ENCODE data around the gene GAD2. TPM values are rescaled to one million over a fixed set of nuclear protein-coding genes. Genes with fewer than 3 reads are reported as not detected.

GAD2 gene
- not detected for polyA plus RNA-seq (2013, experiment 1 of 2; ENCODE audit: insufficient read length)
- polyA plus RNA-seq (2013, experiment 2 of 2; ENCODE audit: insufficient read length) = not detected

DNA sequence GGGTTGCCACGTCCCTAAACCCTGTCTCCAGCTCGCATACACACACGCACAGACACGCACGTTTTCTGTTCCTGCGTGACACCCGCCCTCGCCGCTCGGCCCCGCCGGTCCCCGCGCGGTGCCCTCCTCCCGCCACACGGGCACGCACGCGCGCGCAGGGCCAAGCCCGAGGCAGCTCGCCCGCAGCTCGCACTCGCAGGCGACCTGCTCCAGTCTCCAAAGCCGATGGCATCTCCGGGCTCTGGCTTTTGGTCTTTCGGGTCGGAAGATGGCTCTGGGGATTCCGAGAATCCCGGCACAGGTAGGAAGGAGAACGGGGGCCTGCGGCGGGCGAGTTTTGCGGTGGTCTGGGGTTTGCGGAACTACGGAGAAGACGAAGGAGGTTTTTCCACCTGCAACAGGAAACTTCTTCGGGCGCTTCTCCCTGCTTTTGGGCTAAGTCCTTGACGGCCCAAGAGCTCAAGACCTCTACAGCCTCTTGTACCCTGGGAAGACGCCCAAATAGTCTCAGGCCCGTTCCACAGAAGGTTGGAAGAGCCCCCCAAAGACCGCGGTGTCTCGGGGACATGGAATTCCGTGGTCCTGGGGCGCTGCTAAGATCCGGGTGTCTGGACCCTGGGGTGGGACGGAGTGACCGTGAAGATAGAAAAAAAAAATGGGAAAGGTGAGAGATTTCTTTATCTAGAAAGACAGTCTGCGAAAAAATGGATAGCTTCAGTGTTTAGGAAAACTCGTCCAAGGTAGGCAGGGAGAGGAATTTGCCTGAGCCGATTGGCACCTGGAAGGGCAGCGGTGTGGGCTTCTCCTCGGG lies at the start of gene GAD2:
Gene GAD2, plus strand, starts transcription at position 190 of the 811 bp plus-strand sequence. Its CDS starts 36 bp downstream, at position 226.
- no peak for DNase-seq

DNA sequence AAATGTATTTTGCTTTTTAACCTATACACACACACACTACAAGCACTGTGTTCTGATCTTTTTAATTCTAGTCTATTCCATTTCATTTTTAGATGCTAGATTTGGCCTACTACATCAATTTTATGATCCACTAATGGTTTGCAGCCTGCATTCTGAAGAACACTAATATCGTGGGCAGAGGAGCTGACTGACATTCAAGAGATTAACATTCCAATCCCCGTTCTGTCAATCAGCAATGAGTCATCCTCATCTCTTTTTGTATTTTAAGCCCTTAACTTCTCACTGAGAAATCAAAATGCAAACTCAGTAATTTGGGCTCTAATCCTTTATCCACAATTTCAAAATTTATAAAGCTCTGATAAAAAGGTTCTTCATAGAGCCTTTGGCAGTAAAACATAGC lies 47.1 kb upstream of the GAD2 start:
- DNase-seq = no peak

GRCh38 chr10:26172131-26172530 lies 44.4 kb upstream of the GAD2 start:
- DNase-seq = no peak

DNA sequence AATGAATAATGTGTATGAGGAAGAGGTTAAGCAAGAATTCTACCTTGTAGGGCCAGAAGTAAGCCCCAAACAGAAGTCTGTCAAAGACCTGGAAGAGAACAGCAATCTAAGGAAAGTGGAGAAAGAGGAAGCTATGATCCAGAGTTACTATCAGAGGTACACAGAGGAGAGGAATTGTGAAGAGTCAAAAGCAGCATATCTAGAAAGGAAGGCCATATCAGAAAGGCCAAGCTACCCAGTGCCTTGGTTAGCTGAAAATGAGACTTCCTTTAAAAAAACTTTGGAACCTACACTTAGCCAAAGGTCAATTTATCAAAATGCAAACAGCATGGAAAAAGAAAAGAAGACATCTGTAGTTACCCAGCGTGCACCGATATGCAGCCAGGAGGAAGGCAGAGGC lies 42.7 kb upstream of the GAD2 start:
- no peak for DNase-seq

DNA sequence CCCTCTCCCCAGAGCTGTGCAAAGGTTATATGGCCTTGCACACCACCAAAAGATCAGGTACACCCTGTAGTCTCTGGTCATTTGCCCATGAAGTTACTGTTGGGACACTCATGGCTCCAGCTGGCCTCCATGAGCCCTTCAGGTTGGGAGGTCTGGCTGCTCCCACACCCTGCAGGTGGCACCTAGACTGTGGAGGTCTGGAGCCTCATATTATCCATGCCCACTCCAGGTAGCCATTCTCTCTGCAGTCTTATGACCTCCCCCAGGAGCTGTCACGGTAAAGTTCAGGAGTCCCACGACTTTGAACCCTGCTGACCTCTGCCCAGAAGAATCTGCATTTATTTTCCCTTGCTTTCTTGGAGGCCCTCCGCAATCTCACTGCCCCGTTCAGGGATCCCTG lies 39.2 kb upstream of the GAD2 start:
- DNase-seq = no peak

GRCh38 chr10:26194275-26194674 lies 22.3 kb upstream of the GAD2 start:
- DNase-seq = no peak

GRCh38 chr10:26197248-26197647 lies 19.3 kb upstream of the GAD2 start:
- DNase-seq = no peak

GRCh38 chr10:26198119-26198518 lies 18.5 kb upstream of the GAD2 start:
- no peak for DNase-seq

DNA sequence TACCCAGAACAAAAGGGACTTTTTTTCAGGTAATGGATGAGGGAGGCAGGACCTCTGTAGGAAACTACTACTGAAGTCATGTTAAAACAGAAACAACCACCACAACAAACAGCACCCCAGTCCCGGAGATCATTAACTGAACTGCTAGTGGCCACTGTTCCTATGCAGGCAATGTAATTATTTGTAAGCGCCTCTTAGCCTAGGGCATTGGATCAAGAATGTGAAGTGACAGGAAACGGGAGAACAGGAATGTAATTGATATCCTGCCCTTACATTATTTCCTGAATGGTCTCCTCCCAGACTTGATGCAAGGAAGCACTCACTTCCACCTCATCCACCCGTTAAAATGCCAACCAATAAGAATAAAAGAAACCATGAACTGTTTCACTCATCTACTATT lies 16.7 kb upstream of the GAD2 start:
- DNase-seq = no peak

DNA sequence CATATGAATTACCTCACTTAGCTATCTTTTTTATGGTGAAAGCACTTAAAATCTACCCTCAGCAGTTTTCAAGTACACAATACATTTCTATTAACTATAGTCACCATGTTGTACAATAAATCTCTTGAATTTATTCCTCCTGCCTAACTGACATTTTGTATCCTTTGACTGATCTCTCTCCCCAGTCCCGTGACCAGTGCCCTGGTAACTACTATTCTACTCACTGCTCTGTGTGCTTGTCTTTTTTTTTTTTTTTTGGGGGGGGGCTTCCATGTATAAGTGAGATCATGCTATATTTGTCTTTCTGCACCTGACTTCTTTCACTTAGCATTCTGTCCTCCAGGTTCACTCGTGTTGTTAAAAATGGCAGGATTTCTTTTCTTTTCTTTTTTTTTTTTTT lies 11.4 kb upstream of the GAD2 start:
- no peak for DNase-seq

GRCh38 chr10:26211781-26212444 lies 4.7 kb upstream of the GAD2 start:
- no peak for DNase-seq

DNA sequence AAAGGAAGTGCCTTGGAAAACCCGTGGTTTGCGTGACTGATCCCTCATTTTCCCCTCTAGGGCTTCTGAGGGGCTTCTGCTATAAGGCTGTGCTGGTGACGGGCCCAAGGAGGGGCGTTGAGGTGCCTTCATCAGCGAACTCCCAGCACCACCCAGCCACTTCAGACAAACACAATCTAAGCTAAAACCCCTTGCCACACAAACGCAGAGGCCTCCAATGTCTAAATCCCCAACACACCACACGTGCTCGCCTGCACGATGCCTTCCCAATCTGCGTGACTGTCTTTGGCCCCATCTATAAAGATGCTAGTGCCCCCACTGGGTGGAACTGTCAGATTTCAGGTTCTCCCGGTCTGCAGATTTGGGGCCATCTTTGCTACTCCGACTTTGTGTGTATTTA lies 4.1 kb upstream of the GAD2 start:
- DNase-seq = no peak

- DNase-seq = no peak
These were observed 3.3 kb upstream of the GAD2 start for GRCh38 chr10:26213157-26213800.

- no peak for DNase-seq
These were observed 2.6 kb upstream of the GAD2 start for GRCh38 chr10:26214004-26214403.

GRCh38 chr10:26214551-26215395 lies 1.8 kb upstream of the GAD2 start:
- DNase-seq = no peak

- no peak for DNase-seq
These were observed 1.1 kb upstream of the GAD2 start for GRCh38 chr10:26215396-26215934.

DNA sequence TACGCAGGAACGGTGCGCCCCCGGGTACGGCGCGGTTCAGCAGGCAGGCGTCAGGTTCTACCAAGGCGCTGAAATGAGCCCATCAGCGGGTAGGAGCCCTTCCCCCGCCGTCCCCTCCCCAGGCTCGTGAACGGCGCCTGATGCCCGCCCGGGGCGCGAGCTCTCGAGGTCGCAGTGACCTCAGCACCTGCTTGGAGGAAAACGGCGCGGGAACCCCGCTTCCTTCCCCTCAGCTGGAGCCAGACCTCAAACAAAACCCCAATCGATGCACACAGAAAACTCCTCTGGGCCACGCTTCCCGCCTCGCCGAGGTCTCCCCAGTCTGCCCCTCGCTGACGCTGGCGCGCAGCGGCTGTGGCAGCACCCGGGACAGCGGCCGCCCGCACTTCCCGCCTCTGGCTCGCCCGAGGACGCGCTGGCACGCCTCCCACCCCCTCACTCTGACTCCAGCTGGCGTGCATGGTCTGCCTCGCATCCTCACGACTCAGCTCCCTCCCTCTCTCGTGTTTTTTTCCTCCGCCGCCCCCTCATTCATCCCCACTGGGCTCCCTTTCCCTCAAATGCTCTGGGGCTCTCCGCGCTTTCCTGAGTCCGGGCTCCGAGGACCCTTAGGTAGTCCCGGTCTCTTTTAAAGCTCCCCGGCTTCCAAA lies 514 bp upstream of the GAD2 start:
- no peak for DNase-seq

DNA sequence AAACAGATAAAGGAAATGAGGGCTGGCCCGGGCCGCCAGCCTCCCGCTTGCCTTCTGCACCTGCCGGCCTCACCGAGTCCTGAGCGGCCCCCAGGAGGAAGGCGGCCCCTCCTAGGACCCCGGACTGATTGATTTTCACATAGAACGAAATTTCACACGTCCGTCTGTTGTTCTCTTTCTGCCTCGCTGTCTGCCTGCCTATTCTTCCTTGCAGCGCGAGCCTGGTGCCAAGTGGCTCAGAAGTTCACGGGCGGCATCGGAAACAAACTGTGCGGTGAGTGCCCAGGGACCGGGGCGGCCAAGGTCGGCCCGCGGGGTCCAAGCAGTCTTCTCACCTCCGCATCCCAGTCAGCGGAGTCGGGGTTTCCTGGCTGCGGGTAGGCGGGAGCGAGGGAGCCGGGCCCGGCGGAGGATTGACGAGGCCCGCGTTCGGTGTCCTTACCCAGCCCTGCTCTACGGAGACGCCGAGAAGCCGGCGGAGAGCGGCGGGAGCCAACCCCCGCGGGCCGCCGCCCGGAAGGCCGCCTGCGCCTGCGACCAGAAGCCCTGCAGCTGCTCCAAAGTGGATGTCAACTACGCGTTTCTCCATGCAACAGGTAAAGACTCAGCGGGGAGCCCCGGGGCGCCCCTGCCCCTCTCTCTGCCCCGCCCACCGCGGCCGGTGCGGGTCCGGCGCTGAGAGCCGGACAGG lies 967 bp downstream of the GAD2 start:
- DNase-seq = no peak

GRCh38 chr10:26219676-26220075 lies 3.1 kb downstream of the GAD2 start:
- DNase-seq = no peak

- DNase-seq = no peak
These were observed 4.3 kb downstream of the GAD2 start for GRCh38 chr10:26220901-26221300.

GRCh38 chr10:26221541-26221940 lies 5.0 kb downstream of the GAD2 start:
- DNase-seq = no peak
